ENCODE data around the gene DMKN.
A peak's percentile ranks its signal among the peaks of the same experiment; 100 is the strongest.

Gene DMKN

DNA sequence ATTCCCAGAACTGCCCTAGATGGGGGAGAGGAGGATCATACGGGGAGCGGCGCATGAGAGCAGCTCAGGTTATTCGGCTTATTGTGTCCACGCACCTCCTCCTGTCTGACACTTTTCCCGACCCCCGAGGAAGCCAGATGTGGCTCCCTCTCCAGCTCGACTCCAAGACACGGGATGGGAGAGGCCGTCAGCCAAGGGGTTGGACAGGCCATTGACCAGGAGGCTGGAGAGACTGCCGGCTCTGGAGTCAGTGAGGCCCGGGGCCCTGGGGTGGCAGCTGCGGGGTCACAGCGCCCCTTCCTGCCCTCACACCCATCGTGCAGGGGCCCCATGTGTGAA is 2.9 kb downstream of the DMKN start:
- Histone ChIP-seq H3K27me3 (ENCODE audit: insufficient read depth, poor library complexity, severe bottlenecking) (peaks cover 50% of the 10 kb centered on the region), H3K4me3 (replicated peaks; ENCODE audit: insufficient read depth, low read length) (no peak overlapping the region), H3K27ac (replicated peaks) (no peak overlapping the region)
- TF ChIP-seq CTCF (IDR thresholded peaks at IDR 0.05; ENCODE audit: insufficient read depth, low read length) (no peak), POLR2AphosphoS5 (IDR thresholded peaks at IDR 0.05; ENCODE audit: low read depth) (no peak)
- DNase-seq (ENCODE audit: low read depth in 1 of 2, low spot score in 1 of 2), result no peak

GRCh38 chr19:35509861-35510625 is 3.4 kb downstream of the DMKN start:
- Histone ChIP-seq H3K27me3 (ENCODE audit: insufficient read depth, poor library complexity, severe bottlenecking) (peaks cover 51% of the 10 kb centered on the region), H3K4me3 (replicated peaks; ENCODE audit: insufficient read depth, low read length) (no peak overlapping the region), H3K27ac (replicated peaks) (no peak overlapping the region)
- DNase-seq (ENCODE audit: low read depth in 1 of 2, low spot score in 1 of 2), result peak; percentile 20 to 34
- TF ChIP-seq GABPA (IDR thresholded peaks at IDR 0.05; ENCODE audit: low read depth) (no peak), CTCF (IDR thresholded peaks at IDR 0.05; ENCODE audit: insufficient read depth, low read length) (peak; percentile 69)

- no peak for TF ChIP-seq REST (IDR thresholded peaks at IDR 0.05; ENCODE audit: insufficient replicate concordance, low read depth)
- no peak for TF ChIP-seq GABPA (IDR thresholded peaks at IDR 0.05; ENCODE audit: low read depth)
- no peak for TF ChIP-seq SPI1 (IDR thresholded peaks at IDR 0.05; ENCODE audit: borderline replicate concordance, low read depth)
- peaks cover 52% of the 10 kb centered on the region for H3K27me3 ChIP-seq (ENCODE audit: insufficient read depth, poor library complexity, severe bottlenecking)
- H3K27ac ChIP-seq (replicated peaks), result no peak overlapping the region
- DNase-seq (ENCODE audit: low read depth in 1 of 2, low spot score in 1 of 2), result no peak
- no peak overlapping the region for H3K4me3 ChIP-seq (replicated peaks; ENCODE audit: insufficient read depth, low read length)
Observed at GRCh38 chr19:35509018-35509652, 4.3 kb downstream of the DMKN start.

DNA sequence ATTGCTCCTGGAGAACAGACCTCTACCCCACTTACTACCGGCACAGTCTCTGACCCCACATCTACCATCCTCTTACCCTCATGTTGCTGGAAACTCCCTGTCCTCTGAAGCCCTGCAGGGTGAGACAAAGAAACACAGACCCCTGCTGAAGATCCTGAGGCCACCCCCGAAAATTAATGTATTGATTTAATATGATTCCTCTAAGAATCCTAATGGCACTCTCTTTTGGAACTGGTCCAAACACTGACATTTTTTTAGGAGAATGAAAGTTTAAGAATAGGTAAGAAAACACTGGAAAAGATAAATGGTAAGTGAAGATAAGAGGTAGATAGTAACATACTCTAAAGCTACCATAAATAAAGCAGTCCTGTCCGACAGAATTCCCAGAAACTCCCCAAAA is 5.3 kb downstream of the DMKN start:
- TF ChIP-seq POLR2AphosphoS5 (IDR thresholded peaks at IDR 0.05; ENCODE audit: low read depth) (no peak), SPI1 (IDR thresholded peaks at IDR 0.05; ENCODE audit: borderline replicate concordance, low read depth) (no peak), REST (IDR thresholded peaks at IDR 0.05; ENCODE audit: insufficient replicate concordance, low read depth) (no peak), CTCF (IDR thresholded peaks at IDR 0.05; ENCODE audit: insufficient read depth, low read length) (no peak), GABPA (IDR thresholded peaks at IDR 0.05; ENCODE audit: low read depth) (no peak)
- Histone ChIP-seq H3K27ac (replicated peaks) (no peak overlapping the region), H3K4me3 (replicated peaks; ENCODE audit: insufficient read depth, low read length) (no peak overlapping the region), H3K27me3 (ENCODE audit: insufficient read depth, poor library complexity, severe bottlenecking) (peaks cover 54% of the 10 kb centered on the region)
- DNase-seq (ENCODE audit: low read depth in 1 of 2, low spot score in 1 of 2), result no peak

All from HL-60 (cell line).